Panc1 (cell line): ENCODE results near the gene NDUFB6. TPM values are rescaled to one million over a fixed set of nuclear protein-coding genes. Genes with fewer than 3 reads are reported as not detected.

Experiments
- ATAC-seq: fragments of 200-7000 bp; cut with Tn5 transposase; 2 replicates; pipeline ENCODE4 v1.9.1; 2020; ENCODE audit warnings: mild to moderate bottlenecking, moderate library complexity
- BruUV-seq: library from RNA; stranded (reverse); fragments of 400-500 nt; replicated peaks from 2 replicates; lab custom pipeline; 2021; lab: Mats Ljungman, UMichigan
- CTCF ChIA-PET: fragments of 300-600 bp; sonication (Branson Sonifier 250); formaldehyde crosslinking; loops from one replicate; lab custom pipeline; 2022; ENCODE audit warnings: antibody characterized with exemption; lab: Charles Lee
- POLR2A ChIA-PET: fragments of 300-600 bp; sonication (Branson Sonifier 250); formaldehyde crosslinking; loops from one replicate; lab custom pipeline; 2022; ENCODE audit warnings: antibody characterized with exemption; lab: Charles Lee
- DNase-seq: peaks from one replicate; pipeline ENCODE4 v3.0.0-alpha.2; 2010; ENCODE audit warnings: low read depth, low spot score
- H3K27ac ChIP-seq: 2 replicates; pipeline ENCODE4 v1.5.1; 2011; ENCODE audit warnings: mild to moderate bottlenecking, low read length, inconsistent platforms
- H3K27me3 ChIP-seq: fragments of 200-500 bp; sonication (Bioruptor generic); 2 replicates; pipeline ENCODE4 v1.6.0; 2014; ENCODE audit warnings: low read length, inconsistent platforms; ENCODE audit not compliant: control insufficient read depth, insufficient read depth
- H3K36me3 ChIP-seq: fragments of 200-500 bp; sonication (Bioruptor generic); 2 replicates; pipeline ENCODE4 v1.5.1; 2014; ENCODE audit warnings: inconsistent platforms, mild to moderate bottlenecking, low read length, moderate library complexity; ENCODE audit not compliant: control insufficient read depth, insufficient read depth
- H3K4me1 ChIP-seq: 2 replicates; pipeline ENCODE4 v1.5.1; 2011; ENCODE audit warnings: inconsistent platforms, mild to moderate bottlenecking, low read length, moderate library complexity; ENCODE audit not compliant: control insufficient read depth, insufficient read depth
- H3K4me3 ChIP-seq, 2 experiments: 2 replicates each; pipeline ENCODE4 v1.5.1; 2011 to 2012; ENCODE audit warnings: low read depth in 2 of 2, low read length in 2 of 2, mild to moderate bottlenecking in 2 of 2, inconsistent platforms in 1 of 2, moderate library complexity in 1 of 2
- H3K9me3 ChIP-seq: fragments of 200-500 bp; sonication (Bioruptor generic); 2 replicates; pipeline ENCODE4 v1.5.1; 2014; ENCODE audit warnings: low read depth, mild to moderate bottlenecking, inconsistent platforms, low read length, moderate library complexity; ENCODE audit not compliant: control insufficient read depth, insufficient read depth
- CTCF ChIP-seq: fragments of 450-650 bp; IDR thresholded peaks from 2 replicates; pipeline ENCODE4 v1.5.1; 2017; ENCODE audit warnings: mild to moderate bottlenecking
- POLR2AphosphoS5 ChIP-seq: IDR thresholded peaks from 2 replicates; pipeline ENCODE4 v1.6.1; 2012; ENCODE audit warnings: mild to moderate bottlenecking, low read depth, low read length, moderate library complexity
- REST ChIP-seq, 2 experiments: IDR thresholded peaks; 2 replicates each; pipeline ENCODE4 v1.6.1; 2011 to 2012; ENCODE audit warnings: low read depth in 2 of 2, control low read depth in 1 of 2, low read length in 1 of 2, mild to moderate bottlenecking in 1 of 2, moderate library complexity in 1 of 2; ENCODE audit not compliant: insufficient read depth in 1 of 2
- SIN3A ChIP-seq: IDR thresholded peaks from 2 replicates; pipeline ENCODE4 v1.6.1; 2012; ENCODE audit warnings: low read depth, mild to moderate bottlenecking, low read length, moderate library complexity, borderline replicate concordance; ENCODE audit not compliant: insufficient read depth
- TCF7L2 ChIP-seq: IDR thresholded peaks from 2 replicates; pipeline ENCODE4 v1.6.1; 2011; ENCODE audit warnings: mild to moderate bottlenecking, low read depth, low read length, inconsistent platforms
- in situ Hi-C: cut with HindIII; loops from 2 replicates; pipeline ENCODE4 v1.10.0; 2016; ENCODE audit warnings: low sequenced_read_pairs, low pct_unique_long_range_greater_than_20kb
- intact Hi-C: fragments of 100-400 bp; cut with micrococcal nuclease; formaldehyde crosslinking; loops from one replicate; pipeline ENCODE4 v1.10.0; 2022; ENCODE audit not compliant: unreplicated experiment
- total RNA-seq: library from RNA; stranded (reverse); gene quantifications from one replicate; pipeline ENCODE4 v1.2.1, GENCODE V29; 2021; ENCODE audit not compliant: unreplicated experiment

NDUFB6 gene
- total RNA-seq, 1 experiment from 2014 or later, result 85.3 TPM

- H3K9me3 ChIP-seq, result no peaks in the 10 kb centered on the region
- H3K4me1 ChIP-seq, result no peaks in the 10 kb centered on the region
- H3K27ac ChIP-seq, result no peak overlapping the region
- no peak overlapping the region for H3K4me3 ChIP-seq
- H3K36me3 ChIP-seq, result no peaks in the 10 kb centered on the region
- in situ Hi-C loops (no loop called here), intact Hi-C loops (loop anchor here (1.0 to 10.0 kb wide), 2 partner anchors 64 to 388 kb away; no protein-coding TSS in a partner anchor)
- ATAC-seq, result peak; percentile 23; the same call in 1 of the 2 replicates
- no peak for DNase-seq
- BruUV-seq, result no TSS peak
- H3K27me3 ChIP-seq, result peaks cover 4% of the 10 kb centered on the region; the same call in 1 of the 2 replicates
- TF ChIP-seq TCF7L2 (no peak), CTCF (no peak), POLR2AphosphoS5 (no peak), SIN3A (no peak), REST (IDR thresholded peaks at IDR 0.05; ENCODE audit: insufficient read depth in 1 of 2, low read depth in 2 of 2, low read length in 1 of 2) (no peak)
- CTCF ChIA-PET, result interaction anchor here (0.5 to 3.8 kb wide), 6 partner anchors 18 to 388 kb away, joined by 3 to 90 read pairs (median 4); no protein-coding TSS in a partner anchor
- POLR2A ChIA-PET, result no interaction called here
Measured at GRCh38 chr9:32580631-32581300, 7.8 kb upstream of the NDUFB6 start.

- no peak overlapping the region for H3K27ac ChIP-seq
- DNase-seq (no peak), ATAC-seq (peak; percentile 59; the same call in 1 of the 2 replicates)
- H3K27me3 ChIP-seq, result peaks cover 2% of the 10 kb centered on the region; the same call in 1 of the 2 replicates
- intact Hi-C loops (loop anchor here (1.0 to 10.0 kb wide), 3 partner anchors 65 to 202 kb away; no protein-coding TSS in a partner anchor), in situ Hi-C loops (no loop called here)
- H3K36me3 ChIP-seq, result no peaks in the 10 kb centered on the region
- no peaks in the 10 kb centered on the region for H3K9me3 ChIP-seq
- no TSS peak for BruUV-seq
- ChIA-PET POLR2A (interaction anchor here (0.5 kb wide), 1 partner anchor 28 kb away, joined by 12 read pairs; no protein-coding TSS in a partner anchor), CTCF (interaction anchor here (0.5 to 3.8 kb wide), 12 partner anchors 10 to 389 kb away, joined by 3 to 90 read pairs (median 3); no protein-coding TSS in a partner anchor)
- TF ChIP-seq TCF7L2, result no peak
- no peak for TF ChIP-seq POLR2AphosphoS5
- peak; percentile 93 for TF ChIP-seq CTCF
- no peak for TF ChIP-seq SIN3A
- no peak for TF ChIP-seq REST (IDR thresholded peaks at IDR 0.05; ENCODE audit: insufficient read depth in 1 of 2, low read depth in 2 of 2, low read length in 1 of 2)
- no peak overlapping the region for H3K4me3 ChIP-seq
- H3K4me1 ChIP-seq, result no peaks in the 10 kb centered on the region
Measured at GRCh38 chr9:32579706-32580331, 6.9 kb upstream of the NDUFB6 start.
